Subcutaneous abdominal adipose tissue (tissue), 5 donors: Measurements from ENCODE around the gene SRRM3.
"Not testable (repeated sequence)": the region's sequence is repeated elsewhere in the genome, so short reads cannot be mapped to it uniquely, and the experiment has no call there.

Source experiments
- H3K27ac ChIP-seq: one replicate; pipeline ENCODE4 v1.7.0; 2013; ENCODE audit warnings: low read depth, mild to moderate bottlenecking, inconsistent platforms, low read length, moderate library complexity
- H3K27me3 ChIP-seq, 5 donors: one replicate each; pipeline ENCODE4 v1.7.0; 2013; ENCODE audit warnings: low read length in 5 of 5, inconsistent platforms in 1 of 5; ENCODE audit not compliant: control insufficient read depth in 5 of 5, insufficient read depth in 4 of 5
- H3K36me3 ChIP-seq, 5 donors: one replicate each; pipeline ENCODE4 v1.7.0; 2013; ENCODE audit warnings: low read length in 5 of 5; ENCODE audit not compliant: control insufficient read depth in 5 of 5, insufficient read depth in 5 of 5
- H3K4me1 ChIP-seq, 5 donors: one replicate each; pipeline ENCODE4 v1.7.0; 2013; ENCODE audit warnings: low read length in 5 of 5, mild to moderate bottlenecking in 3 of 5, moderate library complexity in 1 of 5; ENCODE audit not compliant: control insufficient read depth in 5 of 5, insufficient read depth in 5 of 5
- H3K4me3 ChIP-seq, 5 donors: one replicate each; pipeline ENCODE4 v1.7.0; 2013; ENCODE audit warnings: low read length in 5 of 5, low read depth in 1 of 5
- H3K9ac ChIP-seq, 5 donors: one replicate each; pipeline ENCODE4 v1.7.0; 2013; ENCODE audit warnings: low read length in 5 of 5, mild to moderate bottlenecking in 4 of 5, moderate library complexity in 3 of 5
- H3K9me3 ChIP-seq, 5 donors: one replicate each; pipeline ENCODE4 v1.7.0; 2013; ENCODE audit warnings: low read length in 5 of 5; ENCODE audit not compliant: control insufficient read depth in 5 of 5
- donor health status: healthy.
- donor health status: healthy.
- donor health status: healthy.
- donor health status: healthy.
- donor health status: healthy.

The SRRM3 gene

DNA sequence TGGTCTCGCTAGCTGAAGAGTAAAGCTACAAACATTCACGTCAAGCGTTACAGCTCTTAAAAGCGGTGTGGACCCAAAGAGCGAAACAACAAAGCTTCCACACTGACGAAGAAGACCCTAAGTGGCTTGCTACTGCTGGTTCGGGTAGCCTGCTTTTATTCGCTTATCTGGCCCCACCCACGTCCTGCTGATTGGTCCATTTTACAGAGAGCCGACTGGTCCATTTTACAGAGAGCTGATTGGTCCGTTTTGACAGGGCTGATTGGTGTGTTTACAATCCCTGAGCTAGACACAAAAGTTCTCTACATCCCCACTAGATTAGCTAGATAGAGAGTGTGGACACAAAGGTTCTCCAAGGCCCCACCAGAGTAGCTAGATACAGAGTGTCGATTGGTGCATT lies 107.2 kb downstream of the SRRM3 start:
- not testable (repeated sequence) for H3K36me3 ChIP-seq, H3K4me3 ChIP-seq, H3K27ac ChIP-seq, H3K27me3 ChIP-seq, H3K9ac ChIP-seq, H3K9me3 ChIP-seq
- H3K4me1 ChIP-seq = peaks cover 3 to 47% (median 38%) of the 10 kb centered on the region in 5 donors

- not testable (repeated sequence) for H3K9me3 ChIP-seq, H3K9ac ChIP-seq, H3K27ac ChIP-seq, H3K4me3 ChIP-seq, H3K36me3 ChIP-seq, H3K27me3 ChIP-seq
- peaks cover 3 to 44% (median 35%) of the 10 kb centered on the region in 5 donors for H3K4me1 ChIP-seq
Observed at GRCh38 chr7:76309341-76310101, 107.8 kb downstream of the SRRM3 start.

DNA sequence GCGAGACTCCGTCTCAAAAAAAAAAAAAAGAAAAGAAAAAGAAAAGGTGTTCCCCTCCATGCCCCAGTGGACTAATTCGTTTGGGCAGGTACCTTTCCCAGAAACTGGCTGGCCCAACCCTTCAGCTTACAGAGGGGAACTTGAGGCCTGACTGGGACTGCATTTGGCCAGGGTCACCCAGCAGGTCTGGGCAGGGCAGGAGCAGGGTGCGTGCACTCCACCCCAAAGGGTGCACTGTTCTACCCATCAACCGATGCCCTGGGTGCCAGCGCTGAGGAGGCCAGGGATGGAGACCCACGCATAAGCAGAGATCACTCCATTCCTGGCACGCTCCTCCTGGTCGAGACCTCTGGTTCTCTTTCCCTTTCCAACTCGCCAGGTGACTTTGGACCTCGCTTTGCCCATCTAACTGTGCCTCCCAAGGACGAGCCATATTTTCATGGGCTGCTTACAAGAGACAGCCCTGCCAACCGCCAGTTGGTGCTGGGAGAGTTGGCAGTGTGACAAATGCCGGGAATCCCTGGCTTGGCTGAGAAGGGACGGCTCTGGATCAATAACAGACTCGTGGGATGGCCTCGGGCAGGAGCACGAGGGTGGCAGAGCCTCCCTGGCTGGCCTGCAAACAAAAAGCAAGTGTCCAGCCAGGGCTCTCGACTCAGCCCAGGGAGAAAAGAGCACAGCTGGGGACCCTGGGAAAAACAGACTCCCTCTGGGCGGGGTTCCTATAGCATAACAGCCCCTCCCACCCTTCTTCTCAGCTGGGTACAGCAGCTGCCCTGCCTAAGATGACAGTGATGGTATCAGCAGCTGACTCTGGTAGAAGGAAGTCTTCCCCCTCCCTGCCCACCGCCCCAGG lies 108.6 kb downstream of the SRRM3 start:
- Histone ChIP-seq H3K4me3 (no peak overlapping the region), H3K9ac (no peak overlapping the region), H3K27me3 (no peaks in the 10 kb centered on the region), H3K4me1 (peaks cover 0 to 37% (median 29%) of the 10 kb centered on the region in 5 donors), H3K9me3 (no peaks in the 10 kb centered on the region), H3K27ac (no peak overlapping the region), H3K36me3 (no peaks in the 10 kb centered on the region)

- not testable (repeated sequence) for H3K27ac ChIP-seq, H3K9ac ChIP-seq, H3K36me3 ChIP-seq, H3K4me3 ChIP-seq, H3K9me3 ChIP-seq, H3K27me3 ChIP-seq
- peaks cover 0 to 31% (median 20%) of the 10 kb centered on the region in 5 donors for H3K4me1 ChIP-seq
Observed at GRCh38 chr7:76311838-76312237, 110.1 kb downstream of the SRRM3 start.

DNA sequence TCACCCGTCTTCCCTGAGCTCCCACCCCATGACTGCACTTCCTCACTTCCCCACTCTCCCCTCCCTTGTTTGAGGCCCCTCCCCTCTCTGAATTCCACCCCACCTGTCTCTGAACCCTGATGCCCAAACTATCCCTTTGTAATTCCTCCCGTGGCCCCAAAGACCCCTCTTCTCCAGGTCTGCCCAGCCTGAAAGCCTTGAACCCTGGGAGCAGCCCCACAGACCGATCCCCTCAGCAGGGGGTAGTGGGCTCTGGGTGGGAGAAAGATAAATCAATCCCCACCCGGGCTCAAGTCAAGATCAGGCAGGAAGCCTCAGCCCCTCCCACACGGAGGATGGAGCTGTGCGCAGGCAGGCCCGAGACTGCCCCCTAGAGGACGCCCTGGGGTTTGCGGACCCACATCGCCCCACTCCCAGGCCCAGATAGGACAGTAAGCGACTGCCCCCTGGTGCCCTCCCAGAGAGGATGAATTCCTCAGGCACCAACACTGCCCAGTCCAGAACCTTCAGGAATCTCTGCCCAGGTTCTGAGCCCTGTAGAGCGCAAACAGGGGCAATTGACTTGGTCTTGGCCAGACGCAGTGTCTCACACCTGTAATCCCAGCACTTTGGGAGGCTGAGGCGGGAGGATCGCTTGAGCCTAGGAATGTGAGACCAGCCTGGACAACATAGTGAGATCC lies 112.5 kb downstream of the SRRM3 start:
- no peak overlapping the region for H3K4me3 ChIP-seq
- H3K9me3 ChIP-seq = no peaks in the 10 kb centered on the region
- peak overlapping the region; percentile 50 for H3K27ac ChIP-seq
- H3K9ac ChIP-seq = no peak overlapping the region
- no peaks in the 10 kb centered on the region for H3K36me3 ChIP-seq
- H3K27me3 ChIP-seq = no peaks in the 10 kb centered on the region
- H3K4me1 ChIP-seq = peaks cover 2 to 41% (median 33%) of the 10 kb centered on the region in 5 donors

GRCh38 chr7:76314740-76315139 lies 113.0 kb downstream of the SRRM3 start:
- H3K9me3 ChIP-seq, H3K27me3 ChIP-seq, H3K9ac ChIP-seq, H3K4me3 ChIP-seq, H3K36me3 ChIP-seq: not testable (repeated sequence)
- Histone ChIP-seq H3K4me1 (peaks cover 2 to 44% (median 39%) of the 10 kb centered on the region in 5 donors), H3K27ac (peak overlapping the region; percentile 50)

- Histone ChIP-seq H3K27ac (peak overlapping the region; percentile 14), H3K4me1 (peaks cover 2 to 45% (median 41%) of the 10 kb centered on the region in 5 donors), H3K9me3 (no peaks in the 10 kb centered on the region), H3K9ac (no peak overlapping the region), H3K36me3 (peaks cover 0 to 3% (median 0%) of the 10 kb centered on the region in 5 donors), H3K27me3 (no peaks in the 10 kb centered on the region), H3K4me3 (no peak overlapping the region)
Observed at GRCh38 chr7:76315364-76315763, 113.7 kb downstream of the SRRM3 start.

GRCh38 chr7:76316984-76317781 lies 115.5 kb downstream of the SRRM3 start:
- H3K27me3 ChIP-seq = no peaks in the 10 kb centered on the region
- peak overlapping the region; percentile 57 to 83 (median 76) for H3K4me3 ChIP-seq
- peaks cover 0 to 9% (median 6%) of the 10 kb centered on the region in 5 donors for H3K36me3 ChIP-seq
- H3K27ac ChIP-seq = peak overlapping the region; percentile 91
- H3K4me1 ChIP-seq = peaks cover 2 to 42% (median 39%) of the 10 kb centered on the region in 5 donors
- no peaks in the 10 kb centered on the region for H3K9me3 ChIP-seq
- H3K9ac ChIP-seq = peak overlapping the region in 4 of 5 donors; percentile 63 to 85 (median 79)

GRCh38 chr7:76317782-76318487 lies 116.2 kb downstream of the SRRM3 start:
- Histone ChIP-seq H3K27me3 (no peaks in the 10 kb centered on the region), H3K27ac (peak overlapping the region; percentile 91), H3K36me3 (peaks cover 0 to 11% (median 6%) of the 10 kb centered on the region in 5 donors), H3K4me1 (peaks cover 2 to 49% (median 42%) of the 10 kb centered on the region in 5 donors), H3K9ac (peak overlapping the region; percentile 63 to 85 (median 80)), H3K4me3 (peak overlapping the region; percentile 70 to 83 (median 76)), H3K9me3 (no peaks in the 10 kb centered on the region)
